Smooth muscle cell of the umbilical artery (primary cell): ENCODE results near the gene PLSCR5. TPM values are rescaled to one million over a fixed set of nuclear protein-coding genes. Genes with fewer than 3 reads are reported as not detected.

Experiments
- total RNA-seq: library from RNA; depleted of rRNA; stranded (reverse); fragments of >200 nt; gene quantifications from 2 replicates; pipeline ENCODE4 v1.2.3, GENCODE V29; 2014

PLSCR5 gene
- total RNA-seq = not detected in 2 replicates

GRCh38 chr3:146605106-146605505, at the start of gene PLSCR5:
PLSCR5 (minus strand) TSS chr3:146605346; CDS start chr3:146605212, 134 bp downstream.

GRCh38 chr3:146544002-146544928, 60.9 kb downstream of the PLSCR5 start, which contains the start of gene PLSCR1:
PLSCR1 (minus strand) TSS chr3:146544607; CDS start chr3:146536552, 8,055 bp downstream.

Other genes starting within 250 kb of the PLSCR5 start
- gene PLSCR2, start 135.8 kb downstream of the PLSCR5 start, total RNA-seq = not detected in 2 replicates
- gene PLSCR1, start 60.7 kb downstream of the PLSCR5 start, total RNA-seq = 13.7 and 37.4 TPM in 2 replicates